ENCODE measurements around the gene EFTUD2.
"Not testable (repeated sequence)": the region's sequence is repeated elsewhere in the genome, so short reads cannot be mapped to it uniquely, and the experiment has no call there.

The EFTUD2 gene

GRCh38 chr17:44808656-44809388 is 90.4 kb downstream of the EFTUD2 start:
- DNase-seq (ENCODE audit: low spot score): not testable (repeated sequence)

DNA sequence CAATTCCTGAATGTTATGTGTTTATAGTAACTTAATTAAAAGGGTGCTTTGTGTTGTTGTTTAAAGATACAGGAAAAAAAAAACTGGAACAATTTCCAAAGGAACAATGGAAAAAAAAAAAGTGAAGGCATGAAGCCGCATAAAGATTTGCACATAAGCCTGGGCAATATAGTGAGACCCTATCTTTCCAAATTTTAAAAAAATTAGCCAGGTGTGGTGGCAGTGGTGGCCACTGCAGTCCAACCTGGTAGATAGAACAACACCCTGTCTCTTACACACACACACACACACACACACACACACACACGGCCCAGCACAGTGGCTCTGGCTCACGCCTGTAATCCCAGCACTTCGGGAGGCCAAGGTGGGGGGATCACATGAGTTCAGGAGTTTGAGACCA is 91.1 kb downstream of the EFTUD2 start:
- no peak for DNase-seq (ENCODE audit: low spot score)

GRCh38 chr17:44807817-44808155 is 91.5 kb downstream of the EFTUD2 start:
- DNase-seq (ENCODE audit: low spot score): no peak

DNA sequence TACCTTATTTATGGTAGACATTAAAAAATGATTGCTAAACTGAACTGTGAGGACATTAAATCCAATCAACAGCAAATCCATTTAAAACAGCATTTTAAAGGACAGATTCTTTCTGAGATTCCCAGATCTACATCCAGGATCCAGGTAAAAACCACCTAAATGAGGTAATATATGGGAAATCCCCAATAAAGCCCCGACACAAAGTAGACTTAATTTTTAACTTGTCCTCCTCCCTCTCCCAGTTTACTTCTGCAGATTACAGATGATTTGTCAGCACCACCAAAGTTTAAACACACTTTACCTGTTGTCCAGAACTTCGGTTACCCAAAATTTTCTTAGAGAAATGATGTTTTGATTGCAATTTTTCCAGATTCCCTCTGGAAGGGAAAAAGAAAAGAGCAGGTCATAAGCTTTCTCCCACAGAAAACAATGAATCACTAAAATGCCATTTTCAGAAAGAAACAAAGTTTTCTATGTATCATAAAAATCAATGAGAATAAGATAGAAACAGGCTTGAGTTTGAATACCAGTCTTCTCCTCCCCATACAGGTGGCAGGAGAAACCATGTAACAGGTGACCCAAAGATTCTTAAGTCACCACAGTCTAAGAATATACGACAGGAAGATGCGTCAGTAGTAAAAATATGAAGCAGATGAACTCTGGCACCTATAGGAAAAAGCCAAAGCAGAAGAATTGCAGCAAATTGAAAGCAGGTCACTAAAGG is 92.0 kb downstream of the EFTUD2 start:
- no peak for DNase-seq (ENCODE audit: low spot score)

GRCh38 chr17:44804302-44805089 is 94.7 kb downstream of the EFTUD2 start:
- peak; percentile 71 for DNase-seq (ENCODE audit: low spot score)

DNA sequence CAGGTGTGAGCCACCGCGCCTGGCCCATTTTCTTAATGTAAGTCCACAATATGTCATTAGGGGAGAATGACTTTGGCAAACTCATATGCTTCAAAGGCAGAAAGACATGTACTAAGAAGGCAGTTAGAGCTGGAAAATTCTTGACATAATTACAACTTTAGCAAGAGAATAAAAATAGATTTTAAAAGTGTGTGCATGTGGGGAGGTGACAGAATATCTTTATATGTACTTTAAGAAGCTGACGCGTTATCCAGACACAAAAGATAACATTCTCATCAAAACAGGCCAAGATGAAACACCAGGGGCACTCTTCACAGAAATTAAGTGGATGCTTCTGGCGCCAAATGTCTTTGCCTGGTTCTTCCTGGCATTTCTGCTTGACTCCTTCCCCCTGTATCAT is 97.4 kb downstream of the EFTUD2 start:
- no peak for DNase-seq (ENCODE audit: low spot score)

All from COLO829 (cell line).